IPS-15b (cell line): ENCODE results near the gene JSRP1.

Experiments used
- H3K27me3 ChIP-seq: one replicate; pipeline ENCODE4 v1.6.1; 2013; ENCODE audit warnings: low read length; ENCODE audit not compliant: control insufficient read depth, insufficient read depth
- H3K36me3 ChIP-seq: one replicate; pipeline ENCODE4 v1.6.1; 2013; ENCODE audit warnings: low read length; ENCODE audit not compliant: control insufficient read depth, insufficient read depth
- H3K4me1 ChIP-seq: one replicate; pipeline ENCODE4 v1.6.1; 2013; ENCODE audit warnings: mild to moderate bottlenecking, low read length; ENCODE audit not compliant: control insufficient read depth, insufficient read depth
- H3K4me3 ChIP-seq: one replicate; pipeline ENCODE4 v1.5.1; 2013; ENCODE audit warnings: low read depth, low read length
- H3K9ac ChIP-seq: one replicate; pipeline ENCODE4 v1.6.1; 2013; ENCODE audit warnings: low read depth, mild to moderate bottlenecking, low read length
- H3K9me3 ChIP-seq: one replicate; pipeline ENCODE4 v1.6.1; 2013; ENCODE audit warnings: mild to moderate bottlenecking, low read length; ENCODE audit not compliant: control insufficient read depth, insufficient read depth

Gene JSRP1

DNA sequence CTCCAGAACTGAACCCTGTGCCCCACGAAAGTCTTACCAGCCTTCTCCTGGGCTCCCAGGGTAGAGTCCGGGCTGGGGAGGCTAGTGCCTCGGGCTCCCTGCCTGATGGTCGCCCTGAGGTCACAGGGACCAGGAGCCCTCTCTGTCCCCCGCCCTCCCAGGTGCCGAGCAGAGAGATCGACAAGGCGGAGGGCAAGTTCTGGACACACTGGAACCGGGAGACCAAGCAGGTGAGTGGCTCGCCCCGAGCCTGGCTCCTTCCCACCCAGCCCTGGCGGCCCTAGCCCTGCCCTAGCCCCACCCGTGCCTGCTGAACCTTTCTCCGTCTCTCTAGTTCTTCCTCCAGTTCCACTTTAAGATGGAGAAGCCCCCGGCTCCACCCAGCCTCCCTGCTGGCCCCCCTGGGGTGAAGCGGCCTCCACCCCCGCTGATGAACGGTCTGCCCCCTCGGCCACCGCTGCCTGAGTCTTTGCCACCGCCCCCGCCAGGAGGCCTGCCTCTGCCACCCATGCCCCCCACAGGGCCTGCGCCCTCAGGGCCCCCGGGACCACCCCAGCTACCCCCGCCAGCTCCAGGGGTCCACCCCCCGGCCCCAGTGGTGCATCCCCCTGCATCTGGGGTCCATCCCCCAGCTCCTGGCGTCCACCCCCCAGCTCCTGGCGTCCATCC lies 8.7 kb downstream of the JSRP1 start:
- Histone ChIP-seq H3K9ac (no peak overlapping the region), H3K36me3 (peaks cover 48% of the 10 kb centered on the region)

GRCh38 chr19:2246801-2247361 lies 9.3 kb downstream of the JSRP1 start:
- peaks cover 52% of the 10 kb centered on the region for H3K36me3 ChIP-seq
- H3K27me3 ChIP-seq = no peaks in the 10 kb centered on the region
- H3K9me3 ChIP-seq = no peaks in the 10 kb centered on the region
- no peaks in the 10 kb centered on the region for H3K4me1 ChIP-seq
- H3K4me3 ChIP-seq = no peak overlapping the region
- no peak overlapping the region for H3K9ac ChIP-seq

More for the DNA sequence above, 8.7 kb downstream of the JSRP1 start:
- Histone ChIP-seq H3K27me3 (no peaks in the 10 kb centered on the region), H3K4me3 (no peak overlapping the region), H3K4me1 (no peaks in the 10 kb centered on the region), H3K9me3 (no peaks in the 10 kb centered on the region)

DNA sequence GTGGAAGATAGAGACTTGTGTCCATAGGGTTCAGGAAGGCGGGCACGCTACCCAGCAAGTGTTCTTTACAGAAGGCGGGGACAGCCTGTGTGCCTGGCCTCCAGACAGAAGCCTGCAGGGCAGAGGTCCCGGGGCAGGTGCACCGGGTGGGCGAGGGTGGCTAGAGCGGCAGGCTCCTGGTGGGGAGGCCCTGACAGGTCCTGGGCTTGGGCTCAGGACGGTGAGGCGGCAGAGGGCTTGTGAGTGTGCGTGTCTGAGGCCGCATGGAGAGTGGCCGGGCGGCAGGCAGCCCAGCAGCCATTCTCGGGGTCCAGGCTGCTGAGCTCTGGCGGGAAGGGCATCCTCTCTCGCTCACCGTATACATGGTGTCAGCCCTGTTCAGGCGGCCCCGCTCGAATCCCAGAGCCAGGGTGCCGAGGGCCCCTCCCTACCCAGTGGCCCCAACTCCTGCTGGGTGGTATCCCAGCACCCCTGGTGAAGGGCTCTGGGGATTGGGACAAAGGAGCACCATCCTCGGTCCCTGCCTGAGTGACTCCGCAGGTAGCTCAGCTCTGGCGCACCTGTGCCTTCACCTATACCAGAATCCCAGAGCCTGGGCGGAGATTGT lies 10.1 kb downstream of the JSRP1 start:
- H3K27me3 ChIP-seq = no peaks in the 10 kb centered on the region
- no peaks in the 10 kb centered on the region for H3K4me1 ChIP-seq
- peaks cover 53% of the 10 kb centered on the region for H3K36me3 ChIP-seq
- H3K4me3 ChIP-seq = no peak overlapping the region
- H3K9me3 ChIP-seq = no peaks in the 10 kb centered on the region
- no peak overlapping the region for H3K9ac ChIP-seq

DNA sequence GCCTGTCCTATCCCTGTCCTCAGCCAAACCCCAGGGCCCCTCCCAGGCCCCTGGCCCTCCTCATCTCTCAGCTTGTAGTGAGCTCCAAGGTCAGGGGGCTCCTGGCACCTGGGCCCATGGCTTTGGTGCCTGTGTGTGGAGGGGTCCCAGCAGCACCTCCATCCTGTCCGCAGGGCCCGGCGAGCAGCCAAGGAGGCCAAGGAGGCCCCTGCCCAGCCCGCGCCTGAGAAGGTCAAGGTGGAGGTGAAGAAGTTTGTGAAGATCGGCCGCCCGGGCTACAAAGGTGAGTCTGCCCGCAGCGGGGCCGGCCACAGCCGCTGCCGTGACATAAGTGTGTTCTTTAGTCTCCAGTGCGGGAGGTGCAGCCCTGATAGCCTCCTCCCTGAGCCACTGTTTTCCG lies 10.9 kb downstream of the JSRP1 start:
- Histone ChIP-seq H3K4me3 (no peak overlapping the region), H3K27me3 (no peaks in the 10 kb centered on the region), H3K36me3 (peaks cover 59% of the 10 kb centered on the region), H3K4me1 (peaks cover 6% of the 10 kb centered on the region), H3K9me3 (no peaks in the 10 kb centered on the region), H3K9ac (no peak overlapping the region)

GRCh38 chr19:2244486-2244885 lies 11.7 kb downstream of the JSRP1 start:
- H3K36me3 ChIP-seq = peaks cover 59% of the 10 kb centered on the region
- H3K4me1 ChIP-seq = peaks cover 7% of the 10 kb centered on the region
- H3K27me3 ChIP-seq = no peaks in the 10 kb centered on the region
- no peaks in the 10 kb centered on the region for H3K9me3 ChIP-seq
- H3K9ac ChIP-seq = no peak overlapping the region
- no peak overlapping the region for H3K4me3 ChIP-seq

DNA sequence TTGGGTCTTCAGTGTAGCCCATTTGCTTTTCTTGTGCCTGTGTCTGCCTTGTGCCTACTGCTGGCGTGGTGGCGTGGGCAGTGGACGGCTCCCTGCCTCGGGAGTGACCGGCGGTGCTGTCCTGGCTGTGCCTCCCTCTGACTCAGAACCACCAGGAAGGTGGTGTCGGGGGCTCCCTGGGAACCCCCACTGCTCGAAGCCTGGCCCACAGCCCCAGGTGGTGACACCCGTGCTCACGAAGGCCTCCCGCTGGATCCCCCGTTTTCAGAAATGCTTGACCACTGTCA lies 12.1 kb downstream of the JSRP1 start:
- peaks cover 59% of the 10 kb centered on the region for H3K36me3 ChIP-seq

GRCh38 chr19:2243274-2244124 lies 12.7 kb downstream of the JSRP1 start:
- H3K9me3 ChIP-seq = no peaks in the 10 kb centered on the region
- no peaks in the 10 kb centered on the region for H3K27me3 ChIP-seq
- H3K4me1 ChIP-seq = peaks cover 7% of the 10 kb centered on the region
- no peak overlapping the region for H3K4me3 ChIP-seq
- peaks cover 59% of the 10 kb centered on the region for H3K36me3 ChIP-seq
- no peak overlapping the region for H3K9ac ChIP-seq

More for the DNA sequence above, 12.1 kb downstream of the JSRP1 start:
- no peaks in the 10 kb centered on the region for H3K9me3 ChIP-seq
- H3K4me3 ChIP-seq = no peak overlapping the region
- no peak overlapping the region for H3K9ac ChIP-seq
- peaks cover 7% of the 10 kb centered on the region for H3K4me1 ChIP-seq
- no peaks in the 10 kb centered on the region for H3K27me3 ChIP-seq

- no peaks in the 10 kb centered on the region for H3K9me3 ChIP-seq
- H3K27me3 ChIP-seq = no peaks in the 10 kb centered on the region
- H3K9ac ChIP-seq = peak overlapping the region; percentile 1
- H3K4me3 ChIP-seq = no peak overlapping the region
- peaks cover 9% of the 10 kb centered on the region for H3K4me1 ChIP-seq
- peaks cover 59% of the 10 kb centered on the region for H3K36me3 ChIP-seq
These were observed 13.4 kb downstream of the JSRP1 start for GRCh38 chr19:2242816-2243215.

GRCh38 chr19:2242092-2242537 lies 14.1 kb downstream of the JSRP1 start:
- H3K27me3 ChIP-seq = no peaks in the 10 kb centered on the region
- peak overlapping the region; percentile 1 for H3K9ac ChIP-seq
- no peaks in the 10 kb centered on the region for H3K9me3 ChIP-seq
- peaks cover 13% of the 10 kb centered on the region for H3K4me1 ChIP-seq
- H3K36me3 ChIP-seq = peaks cover 54% of the 10 kb centered on the region
- H3K4me3 ChIP-seq = no peak overlapping the region

- Histone ChIP-seq H3K4me1 (peaks cover 13% of the 10 kb centered on the region), H3K36me3 (peaks cover 44% of the 10 kb centered on the region), H3K9ac (peak overlapping the region; percentile 41), H3K4me3 (peak overlapping the region; percentile 20), H3K9me3 (no peaks in the 10 kb centered on the region), H3K27me3 (no peaks in the 10 kb centered on the region)
These were observed 15.1 kb downstream of the JSRP1 start for GRCh38 chr19:2240881-2241760.
